ENCODE results near the gene S100Z. TPM values are rescaled to one million over a fixed set of nuclear protein-coding genes. Genes with fewer than 3 reads are reported as not detected.
"Not testable (repeated sequence)": the region's sequence is repeated elsewhere in the genome, so short reads cannot be mapped to it uniquely, and the experiment has no call there.

The S100Z gene
- 0.46 TPM in 1 of 2 replicates, not detected in the other for total RNA-seq (2014; rRNA removed; shearing (Covaris generic))

GRCh38 chr5:76849419-76850291, at the start of gene S100Z:
Gene S100Z (plus strand): TSS chr5:76850014. CDS start chr5:76875360, 25,346 bp downstream.
- DNase-seq (ENCODE audit: low read depth), result no peak

GRCh38 chr5:76800579-76800978, 49.2 kb upstream of the S100Z start:
- DNase-seq (ENCODE audit: low read depth), result no peak

- peak; percentile 78 for DNase-seq (ENCODE audit: low read depth)
Observed at GRCh38 chr5:76801159-76801802, 48.5 kb upstream of the S100Z start.

GRCh38 chr5:76801803-76802195, 48.0 kb upstream of the S100Z start:
- DNase-seq (ENCODE audit: low read depth), result no peak

GRCh38 chr5:76804266-76804665, 45.5 kb upstream of the S100Z start:
- peak; percentile 68 for DNase-seq (ENCODE audit: low read depth)

GRCh38 chr5:76805821-76806505, 43.9 kb upstream of the S100Z start:
- DNase-seq (ENCODE audit: low read depth), result peak; percentile 95

- DNase-seq (ENCODE audit: low read depth), result peak; percentile 88
Observed at GRCh38 chr5:76807296-76807695, 42.5 kb upstream of the S100Z start.

- peak; percentile 52 for DNase-seq (ENCODE audit: low read depth)
Observed at GRCh38 chr5:76808141-76808691, 41.6 kb upstream of the S100Z start.

GRCh38 chr5:76809141-76809540, 40.7 kb upstream of the S100Z start:
- no peak for DNase-seq (ENCODE audit: low read depth)

GRCh38 chr5:76810236-76810635, 39.6 kb upstream of the S100Z start:
- no peak for DNase-seq (ENCODE audit: low read depth)

GRCh38 chr5:76811214-76811613, 38.6 kb upstream of the S100Z start:
- DNase-seq (ENCODE audit: low read depth), result peak; percentile 94

- not testable (repeated sequence) for DNase-seq (ENCODE audit: low read depth)
Observed at GRCh38 chr5:76812209-76812608, 37.6 kb upstream of the S100Z start.

GRCh38 chr5:76813982-76814562, 35.7 kb upstream of the S100Z start:
- DNase-seq (ENCODE audit: low read depth), result peak; percentile 99

- DNase-seq (ENCODE audit: low read depth), result no peak
Observed at GRCh38 chr5:76816110-76816831, 33.5 kb upstream of the S100Z start.

GRCh38 chr5:76818844-76819831, 30.7 kb upstream of the S100Z start, which contains the start of gene F2RL1:
Gene F2RL1 (plus strand): TSS chr5:76819030. CDS start chr5:76819183, 153 bp downstream.
- peak; percentile 97 for DNase-seq (ENCODE audit: low read depth)

- DNase-seq (ENCODE audit: low read depth), result peak; percentile 62
Observed at GRCh38 chr5:76819851-76820525, 29.8 kb upstream of the S100Z start.

- no peak for DNase-seq (ENCODE audit: low read depth)
Observed at GRCh38 chr5:76820526-76820890, 29.3 kb upstream of the S100Z start.

GRCh38 chr5:76821136-76821535, 28.7 kb upstream of the S100Z start:
- no peak for DNase-seq (ENCODE audit: low read depth)

- not testable (repeated sequence) for DNase-seq (ENCODE audit: low read depth)
Observed at GRCh38 chr5:76822105-76822731, 27.6 kb upstream of the S100Z start.
